MM.1S (cell line): Measurements from ENCODE around the gene AP1S2.

Source experiments
- CTCF ChIP-seq: fragments of 300-600 bp; sonication (generic); IDR thresholded peaks from 2 replicates; pipeline ENCODE4 v1.5.1; 2016; ENCODE audit warnings: antibody characterized with exemption, low read length, mixed read lengths
- EZH2 ChIP-seq: fragments of 300-600 bp; sonication (generic); optimal IDR thresholded peaks from 2 replicates; pipeline ENCODE3; 2017; ENCODE audit warnings: low read depth, mild to moderate bottlenecking, antibody characterized with exemption, low read length, mixed read lengths
- EZH2phosphoT487 ChIP-seq: fragments of 300-600 bp; sonication (generic); IDR thresholded peaks from 2 replicates; pipeline ENCODE4 v1.6.1; 2018; ENCODE audit warnings: antibody characterized with exemption, low read length

DNA sequence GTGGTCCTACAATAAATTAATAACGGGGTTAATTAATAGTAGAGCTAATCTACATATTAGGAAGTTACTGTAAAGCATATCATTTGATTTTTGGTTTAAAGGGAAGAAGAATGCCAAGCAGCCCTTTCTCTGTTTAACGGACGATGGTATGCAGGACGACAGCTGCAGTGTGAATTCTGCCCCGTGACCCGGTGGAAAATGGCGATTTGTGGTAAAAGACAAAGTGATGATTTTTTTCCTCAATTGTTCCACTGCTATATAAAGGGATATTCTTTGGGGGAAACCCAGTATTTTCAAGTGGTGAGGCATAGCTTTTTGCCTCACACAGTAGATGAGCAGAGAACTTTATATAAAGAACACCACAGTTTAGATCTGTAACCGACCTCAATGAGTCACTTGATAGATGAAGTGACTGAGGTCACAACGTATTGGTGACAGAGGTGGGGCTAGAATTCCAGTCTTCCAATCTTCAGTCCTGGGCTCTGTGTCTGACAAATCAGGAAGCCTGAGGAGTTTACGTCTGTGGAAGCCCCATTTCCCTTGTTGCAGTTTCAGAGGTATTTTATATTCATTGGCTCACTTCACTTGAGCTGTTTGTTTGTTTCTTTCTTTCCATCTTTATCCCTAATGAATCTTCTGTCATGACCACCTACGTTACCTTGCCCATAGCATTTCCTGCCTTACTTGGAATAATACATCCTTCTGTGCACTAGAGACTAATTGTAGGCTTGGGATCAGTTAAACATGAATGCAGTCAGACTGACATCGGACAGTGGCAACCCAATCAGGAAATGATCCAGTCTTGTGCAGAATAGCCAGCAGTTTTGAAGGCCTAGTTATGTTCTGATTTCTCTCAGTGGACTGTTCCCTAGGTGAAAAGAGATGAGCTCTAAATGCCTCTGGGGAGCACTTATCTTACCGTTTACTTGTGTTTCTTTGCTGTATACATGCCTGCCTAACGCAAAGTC, 34.2 kb downstream of the AP1S2 start:
- TF ChIP-seq CTCF (no peak), EZH2 (no peak), EZH2phosphoT487 (no peak)
